GM20000 (cell line): Measurements from ENCODE around the gene DNAJB1.
"Not testable (repeated sequence)": the region's sequence is repeated elsewhere in the genome, so short reads cannot be mapped to it uniquely, and the experiment has no call there.

Experiments used
- DNase-seq: peaks from one replicate; pipeline ENCODE4 v3.0.0; 2012; ENCODE audit warnings: low spot score
- TF ChIP-seq, protein P1 (sequence below): IDR thresholded peaks from 2 replicates; pipeline ENCODE4 v1.5.1; 2012; ENCODE audit warnings: mild to moderate bottlenecking, control low read depth; ENCODE audit errors: extremely low read depth, missing control alignments

The DNAJB1 gene

DNA sequence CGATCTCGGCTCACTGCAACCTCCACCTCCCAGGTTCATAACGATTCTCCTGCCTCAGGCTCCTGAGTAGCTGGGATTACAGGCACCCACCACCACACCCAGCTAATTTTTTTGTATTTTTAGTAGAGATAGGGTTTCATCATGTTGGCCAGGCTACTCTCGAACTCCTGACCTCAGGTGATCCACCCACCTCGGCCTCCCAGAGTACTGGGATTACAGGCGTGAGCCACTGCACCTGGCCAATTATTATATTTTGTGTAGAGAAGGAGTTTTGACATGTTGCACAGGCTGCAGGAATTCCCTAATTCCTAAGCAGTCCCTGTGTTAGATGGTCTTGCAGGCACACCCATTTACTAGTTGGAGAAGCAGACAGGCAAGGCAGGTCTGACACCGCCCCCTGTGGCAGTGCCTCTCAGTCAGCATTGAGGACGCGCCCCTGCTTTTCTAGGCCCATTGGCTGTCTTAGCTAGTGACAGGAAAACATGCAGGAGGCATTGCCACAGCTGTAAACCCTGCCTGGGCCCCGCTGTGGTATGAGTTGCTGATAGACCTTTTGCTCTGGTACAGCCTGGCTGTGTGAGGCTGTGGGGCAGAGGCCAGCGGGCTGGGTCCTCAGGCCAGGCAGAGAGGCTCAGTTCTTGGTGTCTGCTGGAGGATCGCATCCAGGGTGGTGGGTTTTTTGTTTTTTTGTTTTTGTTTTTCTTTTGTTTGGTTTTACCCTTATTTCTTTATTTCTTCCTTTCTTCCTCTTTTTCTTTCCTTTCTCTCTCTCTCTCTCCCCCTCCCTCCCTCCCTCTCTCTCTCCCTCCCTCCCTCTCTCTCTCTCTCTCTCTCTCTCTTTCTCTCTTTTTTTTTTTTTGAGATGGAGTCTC is 33.2 kb upstream of the DNAJB1 start:
- peak; percentile 74 for DNase-seq
- TF ChIP-seq, protein P1, sequence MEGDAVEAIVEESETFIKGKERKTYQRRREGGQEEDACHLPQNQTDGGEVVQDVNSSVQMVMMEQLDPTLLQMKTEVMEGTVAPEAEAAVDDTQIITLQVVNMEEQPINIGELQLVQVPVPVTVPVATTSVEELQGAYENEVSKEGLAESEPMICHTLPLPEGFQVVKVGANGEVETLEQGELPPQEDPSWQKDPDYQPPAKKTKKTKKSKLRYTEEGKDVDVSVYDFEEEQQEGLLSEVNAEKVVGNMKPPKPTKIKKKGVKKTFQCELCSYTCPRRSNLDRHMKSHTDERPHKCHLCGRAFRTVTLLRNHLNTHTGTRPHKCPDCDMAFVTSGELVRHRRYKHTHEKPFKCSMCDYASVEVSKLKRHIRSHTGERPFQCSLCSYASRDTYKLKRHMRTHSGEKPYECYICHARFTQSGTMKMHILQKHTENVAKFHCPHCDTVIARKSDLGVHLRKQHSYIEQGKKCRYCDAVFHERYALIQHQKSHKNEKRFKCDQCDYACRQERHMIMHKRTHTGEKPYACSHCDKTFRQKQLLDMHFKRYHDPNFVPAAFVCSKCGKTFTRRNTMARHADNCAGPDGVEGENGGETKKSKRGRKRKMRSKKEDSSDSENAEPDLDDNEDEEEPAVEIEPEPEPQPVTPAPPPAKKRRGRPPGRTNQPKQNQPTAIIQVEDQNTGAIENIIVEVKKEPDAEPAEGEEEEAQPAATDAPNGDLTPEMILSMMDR: peak; percentile 47

DNA sequence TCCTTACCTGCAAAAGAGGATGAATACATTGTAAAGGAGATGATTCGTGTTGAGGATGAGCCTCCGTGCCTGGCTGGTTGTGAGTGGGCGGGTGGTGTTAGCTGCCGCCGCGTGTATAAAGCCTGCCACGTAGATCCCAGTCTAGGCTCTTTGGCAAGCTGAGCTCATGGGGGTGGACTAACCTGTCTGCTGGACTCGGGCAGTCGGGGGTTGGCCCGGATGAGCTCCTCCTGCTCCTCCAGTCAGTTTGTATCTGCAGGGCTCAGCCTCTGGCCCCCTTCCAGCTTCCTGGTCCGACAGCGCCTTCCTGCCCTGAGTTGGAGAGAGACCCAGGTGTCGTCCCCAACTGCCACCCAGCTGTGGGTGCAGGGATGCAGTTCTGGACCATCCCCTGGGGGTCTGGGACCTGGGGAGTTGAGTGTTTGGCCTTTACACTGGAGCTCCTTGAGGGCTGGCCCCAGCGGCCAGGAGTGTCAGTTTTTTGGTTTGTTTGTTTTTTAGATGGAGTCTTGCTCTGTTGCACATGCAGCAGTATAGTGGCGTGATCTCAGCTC is 32.1 kb upstream of the DNAJB1 start:
- DNase-seq: peak; percentile 49
- TF ChIP-seq, protein P1: no peak

DNA sequence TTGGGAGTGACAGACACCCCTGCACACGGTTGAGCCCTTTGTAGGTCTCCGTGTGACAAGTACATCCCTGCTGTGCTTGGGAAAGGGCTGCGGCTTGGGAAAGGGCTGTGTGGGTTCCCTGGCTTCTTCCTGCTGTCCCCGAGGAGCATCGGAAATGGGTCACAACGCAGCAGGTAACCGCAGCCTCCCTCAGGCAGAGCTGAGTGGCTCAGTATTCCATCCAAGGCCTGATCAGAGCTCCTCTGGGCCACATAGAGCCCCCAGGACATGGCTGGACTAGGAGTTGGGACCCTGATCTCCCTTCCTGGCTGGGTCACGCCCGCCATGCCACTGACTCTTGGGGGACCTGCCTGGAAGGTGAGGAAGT is 27.5 kb upstream of the DNAJB1 start:
- TF ChIP-seq, protein P1: no peak
- no peak for DNase-seq

DNA sequence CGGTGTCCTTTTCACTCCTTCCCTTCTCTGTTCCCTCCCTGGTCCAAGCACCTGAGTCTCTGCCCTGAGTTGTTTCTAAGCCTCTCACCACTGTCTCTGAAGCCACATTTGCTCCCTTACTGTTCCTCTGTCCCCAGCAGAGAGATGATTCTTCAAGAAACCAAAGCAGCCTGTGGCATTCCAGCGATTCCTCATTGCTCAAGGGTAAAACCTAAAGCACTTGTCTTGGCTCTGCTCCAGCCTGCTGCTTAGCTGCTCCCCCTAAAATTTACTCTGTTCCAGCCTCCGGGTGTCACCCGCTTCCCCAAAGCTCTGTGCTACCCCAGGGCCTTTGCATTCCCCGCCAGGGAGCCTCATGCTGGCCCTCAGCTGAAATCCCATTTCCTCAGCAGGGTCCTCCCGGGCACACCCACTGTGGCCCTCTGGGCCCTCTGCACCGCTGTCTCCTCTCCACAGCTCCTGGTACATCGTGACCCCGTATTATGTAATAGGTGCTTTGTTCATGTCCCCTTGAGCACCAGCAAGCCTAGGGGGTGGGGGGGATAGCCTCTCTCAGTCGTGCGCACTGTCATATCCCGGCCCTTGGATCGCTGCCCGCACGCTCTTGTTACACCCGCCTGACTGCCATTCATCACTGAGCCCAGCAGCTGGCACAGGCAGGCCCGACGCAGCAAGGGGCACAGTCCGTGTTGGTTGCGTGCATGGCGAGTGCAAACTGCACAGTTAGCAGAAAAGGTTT is 26.9 kb upstream of the DNAJB1 start:
- TF ChIP-seq, protein P1: no peak
- DNase-seq: no peak

DNA sequence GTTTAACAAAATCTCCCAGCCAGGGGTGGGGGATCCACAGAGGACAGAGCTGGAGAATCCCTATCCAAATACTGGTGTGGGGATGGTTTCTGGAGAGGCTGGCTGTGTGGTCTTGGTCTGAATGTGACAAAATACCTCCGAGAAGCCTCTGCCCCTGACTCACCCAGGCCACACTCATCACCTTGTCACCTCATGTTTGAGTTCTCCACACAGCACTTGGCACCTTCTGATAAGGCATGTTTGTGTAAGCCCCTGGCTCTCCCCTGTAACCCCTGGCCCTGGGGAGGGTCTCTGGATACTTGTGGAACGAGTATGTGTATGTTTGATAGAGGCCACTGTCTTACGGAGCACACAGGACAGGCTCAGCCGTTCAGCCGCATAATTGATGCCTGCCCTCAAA is 25.9 kb upstream of the DNAJB1 start:
- DNase-seq: no peak
- TF ChIP-seq, protein P1: no peak

DNA sequence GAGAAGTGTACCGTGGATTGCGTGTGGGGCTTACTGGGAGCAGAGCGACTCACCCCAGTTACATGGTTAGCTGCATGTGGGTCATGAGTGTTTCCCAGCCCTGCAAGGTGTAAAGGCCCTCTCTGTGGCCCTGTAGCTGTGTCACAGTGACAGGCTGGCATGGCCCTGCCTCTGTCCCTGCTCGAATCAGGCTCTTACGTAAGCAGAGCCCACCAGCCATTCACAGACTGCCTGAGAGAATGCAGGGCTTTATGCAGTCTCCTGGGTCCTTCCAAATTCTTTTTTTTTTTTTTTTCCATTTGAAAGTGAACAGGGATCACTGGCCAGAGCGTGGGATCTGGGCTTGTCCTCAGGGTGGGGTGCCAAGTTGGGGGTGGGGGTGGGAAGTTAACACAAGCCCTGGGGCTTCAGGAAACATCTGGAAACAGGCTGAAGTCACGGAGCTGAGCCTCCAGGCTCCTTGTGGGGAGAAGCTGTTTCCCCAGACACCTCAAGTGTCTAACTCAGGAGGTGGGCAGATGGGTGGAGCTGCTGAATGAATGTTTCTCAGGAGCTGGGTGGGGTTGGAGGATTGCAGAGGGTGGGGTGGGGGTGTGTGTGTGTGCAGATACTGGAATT is 24.6 kb upstream of the DNAJB1 start:
- no peak for DNase-seq

DNA sequence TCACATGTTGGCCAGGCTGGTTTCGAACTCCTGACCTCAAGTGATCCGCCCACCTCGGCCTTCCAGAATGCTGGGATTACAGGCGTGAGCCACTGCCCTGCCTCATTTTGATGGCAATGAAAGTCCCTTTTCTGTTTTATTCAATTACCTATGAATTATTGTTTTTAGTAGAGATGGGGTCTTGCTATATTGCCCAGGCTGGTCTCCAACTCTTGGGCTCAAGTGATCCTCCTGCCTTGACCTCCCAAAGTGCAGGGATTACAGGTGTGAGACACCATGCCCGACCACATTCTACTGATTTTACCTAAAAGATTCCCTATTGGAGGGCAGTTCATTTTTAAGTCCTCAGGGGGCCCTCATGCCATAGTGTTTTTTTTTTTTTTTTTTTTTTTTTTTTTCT is 23.8 kb upstream of the DNAJB1 start:
- DNase-seq: not testable (repeated sequence)

More for the DNA sequence above, 24.6 kb upstream of the DNAJB1 start:
- TF ChIP-seq, protein P1: no peak
